GM12878 (cell line): ENCODE results near the gene NT5C1A.

Source experiments
- POLR2A ChIP-seq: IDR thresholded peaks from 2 replicates; pipeline ENCODE4 v1.6.1; 2011; ENCODE audit warnings: low read depth, mild to moderate bottlenecking, low read length
- RCOR1 ChIP-seq: conservative IDR thresholded peaks from 2 replicates; pipeline ENCODE4 v1.6.1; 2012; ENCODE audit warnings: low read depth, low read length, improper control_type of control experiment
- SUPT20H ChIP-seq: IDR thresholded peaks from 2 replicates; pipeline ENCODE4 v1.6.1; 2011; ENCODE audit warnings: low read depth, mild to moderate bottlenecking, low read length, moderate library complexity, borderline replicate concordance; ENCODE audit not compliant: control insufficient read depth
- TF ChIP-seq, protein P1 (sequence below): IDR thresholded peaks from 2 replicates; pipeline ENCODE4 v1.6.1; 2012; ENCODE audit warnings: mild to moderate bottlenecking, low read depth, low read length

DNA sequence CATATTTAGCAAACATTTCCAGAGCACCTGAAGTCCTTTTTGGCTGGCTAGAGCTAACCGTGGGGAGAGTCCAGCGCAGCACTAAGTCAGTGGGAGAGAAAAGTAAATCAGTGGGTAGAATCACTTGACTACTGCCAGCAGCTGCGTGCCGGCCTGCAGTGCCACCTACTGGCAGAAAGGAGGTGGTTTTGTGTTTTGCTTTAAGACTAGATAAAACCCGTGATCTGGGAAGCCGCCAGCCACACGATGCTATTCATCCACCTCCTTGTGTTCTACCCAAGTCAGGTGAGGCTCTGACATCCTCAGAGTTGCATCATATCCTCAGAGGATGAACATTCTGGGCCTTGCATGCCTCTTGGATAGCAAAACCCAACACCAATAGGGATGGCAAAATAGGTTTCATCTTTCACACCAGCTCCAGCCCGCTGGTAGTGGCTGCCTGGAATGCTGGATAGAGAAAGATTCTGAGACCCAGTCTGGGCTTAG, 18.3 kb downstream of the NT5C1A start:
- no peak for TF ChIP-seq RCOR1
- no peak for TF ChIP-seq POLR2A
- TF ChIP-seq SUPT20H, result no peak
- TF ChIP-seq, protein P1, sequence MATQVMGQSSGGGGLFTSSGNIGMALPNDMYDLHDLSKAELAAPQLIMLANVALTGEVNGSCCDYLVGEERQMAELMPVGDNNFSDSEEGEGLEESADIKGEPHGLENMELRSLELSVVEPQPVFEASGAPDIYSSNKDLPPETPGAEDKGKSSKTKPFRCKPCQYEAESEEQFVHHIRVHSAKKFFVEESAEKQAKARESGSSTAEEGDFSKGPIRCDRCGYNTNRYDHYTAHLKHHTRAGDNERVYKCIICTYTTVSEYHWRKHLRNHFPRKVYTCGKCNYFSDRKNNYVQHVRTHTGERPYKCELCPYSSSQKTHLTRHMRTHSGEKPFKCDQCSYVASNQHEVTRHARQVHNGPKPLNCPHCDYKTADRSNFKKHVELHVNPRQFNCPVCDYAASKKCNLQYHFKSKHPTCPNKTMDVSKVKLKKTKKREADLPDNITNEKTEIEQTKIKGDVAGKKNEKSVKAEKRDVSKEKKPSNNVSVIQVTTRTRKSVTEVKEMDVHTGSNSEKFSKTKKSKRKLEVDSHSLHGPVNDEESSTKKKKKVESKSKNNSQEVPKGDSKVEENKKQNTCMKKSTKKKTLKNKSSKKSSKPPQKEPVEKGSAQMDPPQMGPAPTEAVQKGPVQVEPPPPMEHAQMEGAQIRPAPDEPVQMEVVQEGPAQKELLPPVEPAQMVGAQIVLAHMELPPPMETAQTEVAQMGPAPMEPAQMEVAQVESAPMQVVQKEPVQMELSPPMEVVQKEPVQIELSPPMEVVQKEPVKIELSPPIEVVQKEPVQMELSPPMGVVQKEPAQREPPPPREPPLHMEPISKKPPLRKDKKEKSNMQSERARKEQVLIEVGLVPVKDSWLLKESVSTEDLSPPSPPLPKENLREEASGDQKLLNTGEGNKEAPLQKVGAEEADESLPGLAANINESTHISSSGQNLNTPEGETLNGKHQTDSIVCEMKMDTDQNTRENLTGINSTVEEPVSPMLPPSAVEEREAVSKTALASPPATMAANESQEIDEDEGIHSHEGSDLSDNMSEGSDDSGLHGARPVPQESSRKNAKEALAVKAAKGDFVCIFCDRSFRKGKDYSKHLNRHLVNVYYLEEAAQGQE, result no peak
